ENCODE data around the gene DBF4B. TPM values are rescaled to one million over a fixed set of nuclear protein-coding genes. Genes with fewer than 3 reads are reported as not detected.

Gene DBF4B
- total RNA-seq, 1 donor from 2014 or later = 16.4 TPM

DNA sequence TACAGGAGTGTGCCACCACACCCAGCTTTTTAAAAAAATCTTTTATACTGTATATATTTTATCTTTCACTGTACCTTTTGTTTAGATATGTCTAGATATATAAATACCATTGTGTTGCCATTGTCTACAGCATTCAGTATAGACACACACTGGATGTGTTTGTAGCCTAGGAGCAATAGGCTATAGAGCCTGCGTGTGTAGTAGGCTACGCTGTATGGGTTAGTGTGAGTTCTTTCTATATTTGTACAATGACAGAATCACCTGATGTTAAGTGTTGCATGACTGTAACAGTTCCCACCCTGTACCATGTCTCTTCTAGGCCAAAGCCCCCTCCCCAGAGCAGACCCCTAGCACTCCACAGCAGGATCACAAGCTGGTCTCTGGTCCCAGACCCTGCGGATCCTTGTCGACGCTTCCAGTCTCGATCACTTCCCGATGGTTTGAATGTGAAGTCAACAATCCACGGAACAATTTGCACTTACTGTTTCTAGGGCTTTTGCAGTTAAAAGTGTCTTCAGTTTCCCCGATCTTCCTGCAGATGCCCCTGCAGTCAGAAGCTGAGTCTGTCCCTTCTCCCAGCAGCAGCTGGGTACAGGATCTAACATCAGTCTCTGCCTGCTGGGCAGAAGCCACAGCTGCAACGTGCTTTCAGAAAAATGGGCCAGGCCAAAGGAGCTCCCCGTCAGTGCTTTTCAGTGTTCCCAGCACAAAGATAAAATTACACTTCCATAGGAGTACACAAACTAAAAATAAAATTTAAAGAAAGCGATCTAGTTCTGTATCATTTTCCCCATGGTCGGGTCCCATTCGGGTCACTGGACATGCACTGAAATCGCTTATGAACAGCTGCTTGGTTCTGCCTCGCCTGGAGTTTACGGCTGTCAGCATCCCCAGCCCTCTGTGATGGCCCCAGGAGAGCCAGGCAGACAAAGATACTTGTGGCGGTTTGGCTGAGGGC is 85.7 kb downstream of the DBF4B start:
- Histone ChIP-seq H3K4me1 (no peaks in the 10 kb centered on the region), H3K9ac (no peak overlapping the region), H3K79me2 (ENCODE audit: low read depth) (no peaks in the 10 kb centered on the region), H4K20me1 (ENCODE audit: low read depth) (peaks cover 18% of the 10 kb centered on the region), H3K36me3 (no peaks in the 10 kb centered on the region), H3K27me3 (no peaks in the 10 kb centered on the region), H2AFZ (replicated peaks) (no peak overlapping the region), H3F3A (ENCODE audit: low read depth) (peaks cover 41% of the 10 kb centered on the region), H3K27ac (peak overlapping the region; percentile 51), H3K4me2 (no peak overlapping the region), H3K4me3 (no peak overlapping the region), H3K9me3 (ENCODE audit: low read depth) (no peaks in the 10 kb centered on the region)
- Mint-ChIP-seq H3K27ac (peak overlapping the region; percentile 89), H3K4me1 (peaks cover 21% of the 10 kb centered on the region), H3K9me3 (no peaks in the 10 kb centered on the region), H3K36me3 (peaks cover 10% of the 10 kb centered on the region), H3K27me3 (ENCODE audit: insufficient read depth, low read depth) (peaks cover 2% of the 10 kb centered on the region), H3K4me3 (peak overlapping the region; percentile 20)
- TF ChIP-seq EZH2 (IDR thresholded peaks at IDR 0.05) = no peak
- no peak for TF ChIP-seq EZH2phosphoT487 (IDR thresholded peaks at IDR 0.05)
- TF ChIP-seq, protein P1, sequence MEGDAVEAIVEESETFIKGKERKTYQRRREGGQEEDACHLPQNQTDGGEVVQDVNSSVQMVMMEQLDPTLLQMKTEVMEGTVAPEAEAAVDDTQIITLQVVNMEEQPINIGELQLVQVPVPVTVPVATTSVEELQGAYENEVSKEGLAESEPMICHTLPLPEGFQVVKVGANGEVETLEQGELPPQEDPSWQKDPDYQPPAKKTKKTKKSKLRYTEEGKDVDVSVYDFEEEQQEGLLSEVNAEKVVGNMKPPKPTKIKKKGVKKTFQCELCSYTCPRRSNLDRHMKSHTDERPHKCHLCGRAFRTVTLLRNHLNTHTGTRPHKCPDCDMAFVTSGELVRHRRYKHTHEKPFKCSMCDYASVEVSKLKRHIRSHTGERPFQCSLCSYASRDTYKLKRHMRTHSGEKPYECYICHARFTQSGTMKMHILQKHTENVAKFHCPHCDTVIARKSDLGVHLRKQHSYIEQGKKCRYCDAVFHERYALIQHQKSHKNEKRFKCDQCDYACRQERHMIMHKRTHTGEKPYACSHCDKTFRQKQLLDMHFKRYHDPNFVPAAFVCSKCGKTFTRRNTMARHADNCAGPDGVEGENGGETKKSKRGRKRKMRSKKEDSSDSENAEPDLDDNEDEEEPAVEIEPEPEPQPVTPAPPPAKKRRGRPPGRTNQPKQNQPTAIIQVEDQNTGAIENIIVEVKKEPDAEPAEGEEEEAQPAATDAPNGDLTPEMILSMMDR (IDR thresholded peaks at IDR 0.05) = no peak
- no peak for DNase-seq (ENCODE audit: low spot score)

DNA sequence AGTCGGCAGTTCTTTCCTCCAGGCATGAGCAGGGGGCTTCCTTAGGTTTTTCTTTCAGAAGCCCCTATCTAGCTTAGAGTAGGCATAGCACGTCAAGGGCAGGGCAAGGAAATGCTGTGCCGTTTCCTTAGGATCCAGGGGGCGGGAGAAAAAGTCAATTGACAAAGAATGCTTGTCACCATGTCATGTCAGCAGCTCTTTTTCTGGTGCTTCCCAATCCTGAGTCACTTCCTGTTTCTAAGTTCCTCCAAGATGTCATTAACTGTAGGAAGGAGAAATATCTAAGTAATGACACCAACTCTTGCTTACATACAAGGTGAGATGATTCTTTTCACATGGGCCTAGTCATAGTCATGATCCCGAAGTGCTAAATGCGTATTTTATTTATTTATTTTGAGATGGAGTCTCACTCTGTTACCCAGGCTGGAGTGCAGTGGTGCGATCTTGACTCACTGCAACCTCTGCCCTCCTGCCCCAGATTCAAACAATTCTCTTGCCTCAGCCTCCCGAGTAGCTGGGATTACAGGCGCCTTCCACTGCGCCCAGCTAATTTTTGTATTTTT is 86.5 kb downstream of the DBF4B start:
- Histone ChIP-seq H3K4me1 (no peaks in the 10 kb centered on the region), H4K20me1 (ENCODE audit: low read depth) (peaks cover 18% of the 10 kb centered on the region), H3F3A (ENCODE audit: low read depth) (peaks cover 41% of the 10 kb centered on the region), H3K79me2 (ENCODE audit: low read depth) (no peaks in the 10 kb centered on the region), H3K4me2 (no peak overlapping the region), H3K36me3 (no peaks in the 10 kb centered on the region), H3K9ac (no peak overlapping the region), H3K9me3 (ENCODE audit: low read depth) (no peaks in the 10 kb centered on the region), H3K4me3 (no peak overlapping the region), H3K27me3 (no peaks in the 10 kb centered on the region), H3K27ac (peak overlapping the region; percentile 51), H2AFZ (replicated peaks) (no peak overlapping the region)
- Mint-ChIP-seq H3K4me1 (peaks cover 21% of the 10 kb centered on the region), H3K36me3 (peaks cover 13% of the 10 kb centered on the region), H3K27me3 (ENCODE audit: insufficient read depth, low read depth) (no peaks in the 10 kb centered on the region), H3K9me3 (no peaks in the 10 kb centered on the region), H3K27ac (peak overlapping the region; percentile 89), H3K4me3 (no peak overlapping the region)
- no peak for DNase-seq (ENCODE audit: low spot score)
- TF ChIP-seq EZH2 (IDR thresholded peaks at IDR 0.05) = no peak

DNA sequence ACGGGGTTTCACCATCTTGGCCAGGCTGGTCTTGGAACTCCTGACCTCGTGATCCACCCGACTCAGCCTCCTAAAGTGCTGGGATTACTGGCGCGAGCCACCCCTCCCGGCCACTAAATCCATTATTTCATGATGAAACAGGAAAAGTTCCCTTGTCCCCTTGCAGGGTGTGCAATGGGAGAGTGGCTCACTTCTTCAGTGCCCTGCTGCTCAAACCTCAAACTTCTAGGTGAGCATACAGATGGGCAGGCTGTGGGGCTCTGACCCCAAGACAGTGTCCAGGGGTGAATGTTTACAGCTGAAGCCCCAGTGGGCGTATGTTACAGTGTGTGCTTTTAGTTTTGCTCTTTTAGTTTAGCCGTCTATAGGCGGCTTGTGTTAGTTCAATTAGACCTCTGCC is 87.0 kb downstream of the DBF4B start:
- Histone ChIP-seq H3K79me2 (ENCODE audit: low read depth) (peaks cover 4% of the 10 kb centered on the region), H3K27ac (peak overlapping the region; percentile 70), H3K27me3 (no peaks in the 10 kb centered on the region), H3K4me2 (no peak overlapping the region), H3K9me3 (ENCODE audit: low read depth) (no peaks in the 10 kb centered on the region), H3K36me3 (peaks cover under 1% of the 10 kb centered on the region), H2AFZ (replicated peaks) (no peak overlapping the region), H3F3A (ENCODE audit: low read depth) (peaks cover 41% of the 10 kb centered on the region), H3K4me3 (no peak overlapping the region), H3K4me1 (no peaks in the 10 kb centered on the region), H3K9ac (no peak overlapping the region), H4K20me1 (ENCODE audit: low read depth) (peaks cover 20% of the 10 kb centered on the region)
- TF ChIP-seq EZH2phosphoT487 (IDR thresholded peaks at IDR 0.05) (no peak), EZH2 (IDR thresholded peaks at IDR 0.05) (no peak)
- TF ChIP-seq, protein P1 (IDR thresholded peaks at IDR 0.05) = no peak
- no peak for DNase-seq (ENCODE audit: low spot score)
- Mint-ChIP-seq H3K27ac (no peak overlapping the region), H3K36me3 (peaks cover 13% of the 10 kb centered on the region), H3K4me1 (peaks cover 21% of the 10 kb centered on the region), H3K9me3 (no peaks in the 10 kb centered on the region), H3K4me3 (no peak overlapping the region), H3K27me3 (ENCODE audit: insufficient read depth, low read depth) (no peaks in the 10 kb centered on the region)

Measured in neural progenitor cell (in vitro differentiated cells).